Type B pancreatic cell (in vitro differentiated cells): ENCODE results near the gene C11orf54. TPM values are rescaled to one million over a fixed set of nuclear protein-coding genes. Genes with fewer than 3 reads are reported as not detected.

Experiments
- DNase-seq: peaks from one replicate; pipeline ENCODE4 v3.0.0; 2021; ENCODE audit warnings: mixed read lengths; ENCODE audit not compliant: unreplicated experiment; ENCODE audit errors: extremely low spot score
- H3K27ac Mint-ChIP-seq: 2 replicates; pipeline ENCODE4 v1.8.0; 2021; ENCODE audit warnings: mild to moderate bottlenecking, mixed read lengths
- H3K27me3 Mint-ChIP-seq: 2 replicates; pipeline ENCODE4 v1.8.0; 2021; ENCODE audit warnings: mixed read lengths
- H3K36me3 Mint-ChIP-seq: 2 replicates; pipeline ENCODE4 v1.8.0; 2021; ENCODE audit warnings: mixed read lengths
- H3K4me1 Mint-ChIP-seq: one replicate; pipeline ENCODE4 v1.8.0; 2021; ENCODE audit warnings: mixed read lengths; ENCODE audit not compliant: unreplicated experiment
- H3K4me3 Mint-ChIP-seq: 2 replicates; pipeline ENCODE4 v1.8.0; 2021; ENCODE audit warnings: mild to moderate bottlenecking, mixed read lengths
- H3K9me3 Mint-ChIP-seq: 2 replicates; pipeline ENCODE4 v1.8.0; 2021; ENCODE audit warnings: mixed read lengths
- CTCF ChIP-seq: fragments of 200-600 bp; sonication (generic); conservative IDR thresholded peaks from 2 replicates; pipeline ENCODE4 v1.5.0; 2021; ENCODE audit warnings: antibody characterized with exemption, mild to moderate bottlenecking
- total RNA-seq: library from RNA; stranded (reverse); gene quantifications from 2 replicates; pipeline ENCODE4 v1.2.1, GENCODE V29; 2021; ENCODE audit warnings: low replicate concordance

C11orf54 gene
- total RNA-seq, 1 donor from 2014 or later = 29.9 TPM

DNA sequence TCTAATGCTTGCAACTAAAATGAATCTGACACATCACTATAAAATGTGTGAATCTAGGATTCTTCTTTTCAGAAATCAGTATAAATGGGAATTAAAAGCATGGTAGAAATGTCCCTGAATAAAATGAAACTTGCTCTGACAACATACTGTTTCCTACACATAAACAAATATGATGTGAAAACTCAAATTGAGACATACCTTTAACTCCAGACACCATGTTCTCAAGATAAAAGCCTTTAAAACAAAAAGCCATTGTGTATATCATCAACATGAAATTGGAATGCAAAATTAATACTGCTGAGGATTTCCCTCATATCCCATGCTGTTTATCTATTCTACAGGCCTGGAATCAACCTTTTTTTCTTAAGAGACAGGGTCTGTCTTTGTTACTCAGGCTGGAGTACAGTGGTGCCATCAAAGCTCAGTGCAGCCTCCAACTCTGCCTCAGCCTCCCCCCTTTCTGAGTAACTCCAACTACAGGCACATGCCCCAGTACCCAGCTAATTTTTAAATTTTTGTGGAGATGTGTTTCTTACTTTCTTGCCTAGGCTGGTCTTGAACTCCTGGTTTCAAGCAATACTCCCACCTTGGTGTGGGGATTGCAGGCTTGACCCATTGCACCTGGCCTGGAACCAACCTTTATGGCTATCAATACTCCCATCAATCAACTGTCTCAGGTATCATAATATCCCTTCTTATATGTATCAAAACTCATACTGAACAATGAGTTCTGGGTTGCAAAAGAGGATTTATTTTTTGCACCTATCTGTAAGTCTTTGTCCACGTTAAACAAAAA lies 6.8 kb upstream of the C11orf54 start:
- Mint-ChIP-seq H3K36me3 (peaks cover 68% of the 10 kb centered on the region), H3K4me1 (peaks cover 34% of the 10 kb centered on the region), H3K9me3 (no peaks in the 10 kb centered on the region), H3K27ac (no peak overlapping the region), H3K4me3 (no peak overlapping the region), H3K27me3 (no peaks in the 10 kb centered on the region)
- DNase-seq = no peak
- TF ChIP-seq CTCF = no peak

GRCh38 chr11:93735627-93736026 lies 5.8 kb upstream of the C11orf54 start:
- Mint-ChIP-seq H3K27ac (no peak overlapping the region), H3K36me3 (peaks cover 65% of the 10 kb centered on the region), H3K4me3 (no peak overlapping the region), H3K4me1 (peaks cover 37% of the 10 kb centered on the region), H3K9me3 (no peaks in the 10 kb centered on the region), H3K27me3 (no peaks in the 10 kb centered on the region)
- no peak for TF ChIP-seq CTCF
- no peak for DNase-seq

GRCh38 chr11:93736129-93736528 lies 5.3 kb upstream of the C11orf54 start:
- peaks cover 65% of the 10 kb centered on the region for H3K36me3 Mint-ChIP-seq
- H3K27me3 Mint-ChIP-seq = no peaks in the 10 kb centered on the region
- H3K27ac Mint-ChIP-seq = no peak overlapping the region
- no peak overlapping the region for H3K4me3 Mint-ChIP-seq
- no peaks in the 10 kb centered on the region for H3K9me3 Mint-ChIP-seq
- DNase-seq = no peak
- H3K4me1 Mint-ChIP-seq = peaks cover 37% of the 10 kb centered on the region
- TF ChIP-seq CTCF = no peak

DNA sequence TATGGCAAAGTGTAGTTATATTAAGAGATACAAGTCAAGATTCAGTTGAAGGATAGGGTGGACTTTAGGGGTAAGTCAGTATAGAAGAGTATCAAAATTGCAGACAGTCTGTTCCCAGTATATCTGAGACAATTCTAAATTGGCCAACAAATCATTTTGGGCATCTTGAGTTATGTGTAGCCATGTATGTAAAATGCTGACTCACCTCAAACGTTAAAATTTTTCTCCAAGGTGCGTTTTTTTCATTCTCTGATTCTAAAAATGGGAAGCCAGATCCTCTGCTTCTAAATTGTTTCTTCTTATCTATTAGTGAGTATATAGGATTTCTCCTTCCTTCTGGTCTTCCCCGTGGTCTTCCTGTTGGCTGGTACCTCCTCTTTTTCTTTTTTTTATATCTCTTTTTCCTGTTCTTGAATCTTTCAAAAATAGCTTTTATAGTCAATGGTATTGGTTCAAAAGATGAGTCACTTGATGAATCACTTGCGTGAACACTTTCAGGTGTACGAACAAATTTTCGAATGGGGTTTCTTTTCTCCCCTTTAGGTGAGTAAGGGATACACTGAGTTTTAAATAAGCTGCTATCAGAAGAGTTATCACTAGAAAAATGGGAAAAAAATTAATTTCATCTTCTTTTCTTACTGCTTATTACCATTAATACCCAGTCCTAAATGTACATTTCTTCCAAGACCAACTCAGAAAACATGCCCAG lies 3.4 kb upstream of the C11orf54 start:
- Mint-ChIP-seq H3K27ac (peak overlapping the region; percentile 72), H3K4me1 (peaks cover 36% of the 10 kb centered on the region), H3K4me3 (peak overlapping the region; percentile 100), H3K36me3 (peaks cover 52% of the 10 kb centered on the region), H3K27me3 (no peaks in the 10 kb centered on the region), H3K9me3 (no peaks in the 10 kb centered on the region)
- no peak for DNase-seq
- TF ChIP-seq CTCF = no peak

GRCh38 chr11:93738647-93739081 lies 2.8 kb upstream of the C11orf54 start:
- H3K4me3 Mint-ChIP-seq = peak overlapping the region; percentile 100
- no peaks in the 10 kb centered on the region for H3K27me3 Mint-ChIP-seq
- peaks cover 34% of the 10 kb centered on the region for H3K4me1 Mint-ChIP-seq
- peak overlapping the region; percentile 99 for H3K27ac Mint-ChIP-seq
- H3K9me3 Mint-ChIP-seq = no peaks in the 10 kb centered on the region
- H3K36me3 Mint-ChIP-seq = peaks cover 49% of the 10 kb centered on the region
- DNase-seq = no peak
- TF ChIP-seq CTCF = no peak
